ENCODE measurements around the gene THADA.

THADA gene

GRCh38 chr2:43406651-43407279 is 189.1 kb downstream of the THADA start:
- no peak for DNase-seq (ENCODE audit: low read depth)
- H3K4me3 ChIP-seq (ENCODE audit: control insufficient read depth, low read depth, low read length), result no peak overlapping the region
- no peak for TF ChIP-seq CTCF (conservative IDR thresholded peaks at IDR 0.05; ENCODE audit: control insufficient read depth, insufficient read depth, low read depth, low read length)

- no peak for TF ChIP-seq CTCF (conservative IDR thresholded peaks at IDR 0.05; ENCODE audit: control insufficient read depth, insufficient read depth, low read depth, low read length)
- no peak for DNase-seq (ENCODE audit: low read depth)
- no peak overlapping the region for H3K4me3 ChIP-seq (ENCODE audit: control insufficient read depth, low read depth, low read length)
Measured at GRCh38 chr2:43405829-43406228, 190.0 kb downstream of the THADA start.

- no peak overlapping the region for H3K4me3 ChIP-seq (ENCODE audit: control insufficient read depth, low read depth, low read length)
- DNase-seq (ENCODE audit: low read depth), result no peak
- no peak for TF ChIP-seq CTCF (conservative IDR thresholded peaks at IDR 0.05; ENCODE audit: control insufficient read depth, insufficient read depth, low read depth, low read length)
Measured at GRCh38 chr2:43402452-43402937, 193.3 kb downstream of the THADA start.

- no peak for TF ChIP-seq CTCF (conservative IDR thresholded peaks at IDR 0.05; ENCODE audit: control insufficient read depth, insufficient read depth, low read depth, low read length)
- no peak for DNase-seq (ENCODE audit: low read depth)
- no peak overlapping the region for H3K4me3 ChIP-seq (ENCODE audit: control insufficient read depth, low read depth, low read length)
Measured at GRCh38 chr2:43402002-43402401, 193.8 kb downstream of the THADA start.

GRCh38 chr2:43400508-43400907 is 195.3 kb downstream of the THADA start:
- peak; percentile 16 for TF ChIP-seq CTCF (conservative IDR thresholded peaks at IDR 0.05; ENCODE audit: control insufficient read depth, insufficient read depth, low read depth, low read length)
- peak; percentile 40 for DNase-seq (ENCODE audit: low read depth)
- H3K4me3 ChIP-seq (ENCODE audit: control insufficient read depth, low read depth, low read length), result no peak overlapping the region

GRCh38 chr2:43399515-43400264 is 196.1 kb downstream of the THADA start:
- TF ChIP-seq CTCF (conservative IDR thresholded peaks at IDR 0.05; ENCODE audit: control insufficient read depth, insufficient read depth, low read depth, low read length), result no peak
- H3K4me3 ChIP-seq (ENCODE audit: control insufficient read depth, low read depth, low read length), result no peak overlapping the region
- peak; percentile 91 for DNase-seq (ENCODE audit: low read depth)

All from fibroblast of mammary gland (primary cell).